ENCODE results near the gene GLS. TPM values are rescaled to one million over a fixed set of nuclear protein-coding genes. Genes with fewer than 3 reads are reported as not detected.

GLS gene
- total RNA-seq, 2 experiments from 2014 or later = 218 to 227 TPM

DNA sequence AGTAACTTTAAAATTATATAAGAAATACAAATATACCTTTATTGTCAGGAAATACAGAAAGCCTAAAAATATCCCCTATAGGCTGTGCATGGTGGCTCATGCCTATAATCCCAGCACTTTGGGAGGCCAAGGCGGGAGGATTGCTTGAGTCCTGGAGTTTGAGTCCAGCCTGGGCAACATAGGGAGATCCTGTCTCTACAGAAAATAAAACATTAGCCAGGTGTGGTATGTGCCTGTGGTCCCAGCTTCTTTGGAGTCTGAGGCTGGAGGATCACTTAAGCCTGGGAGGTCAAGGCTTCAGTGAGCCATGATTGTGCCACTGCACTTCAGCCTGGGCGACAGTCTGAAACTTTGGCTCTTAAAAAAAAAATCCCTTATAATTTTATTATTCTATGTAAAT is 29.1 kb downstream of the GLS start:
- H3K36me3 Mint-ChIP-seq (ENCODE audit: low read depth) = peaks cover 45% of the 10 kb centered on the region
- H3K27me3 Mint-ChIP-seq = no peaks in the 10 kb centered on the region
- ChIA-PET POLR2A (interaction anchor here (3.2 kb wide), 1 partner anchor 28 kb away, joined by 8 read pairs; no protein-coding TSS in a partner anchor), CTCF (interaction anchor here (0.7 kb wide), 1 partner anchor 502 kb away, joined by 3 read pairs; no protein-coding TSS in a partner anchor)
- no peak for ATAC-seq
- intact Hi-C loops (cut with micrococcal nuclease) = loop anchor here (2.0 kb wide), 1 partner anchor 21 kb away; no protein-coding TSS in a partner anchor
- no peak overlapping the region for H3K4me3 Mint-ChIP-seq
- no peaks in the 10 kb centered on the region for H3K9me3 Mint-ChIP-seq
- no peak overlapping the region for H3K27ac Mint-ChIP-seq
- H3K4me1 Mint-ChIP-seq (ENCODE audit: low read depth) = peaks cover 47% of the 10 kb centered on the region
- DNase-seq = no peak
- TF ChIP-seq, protein P1, sequence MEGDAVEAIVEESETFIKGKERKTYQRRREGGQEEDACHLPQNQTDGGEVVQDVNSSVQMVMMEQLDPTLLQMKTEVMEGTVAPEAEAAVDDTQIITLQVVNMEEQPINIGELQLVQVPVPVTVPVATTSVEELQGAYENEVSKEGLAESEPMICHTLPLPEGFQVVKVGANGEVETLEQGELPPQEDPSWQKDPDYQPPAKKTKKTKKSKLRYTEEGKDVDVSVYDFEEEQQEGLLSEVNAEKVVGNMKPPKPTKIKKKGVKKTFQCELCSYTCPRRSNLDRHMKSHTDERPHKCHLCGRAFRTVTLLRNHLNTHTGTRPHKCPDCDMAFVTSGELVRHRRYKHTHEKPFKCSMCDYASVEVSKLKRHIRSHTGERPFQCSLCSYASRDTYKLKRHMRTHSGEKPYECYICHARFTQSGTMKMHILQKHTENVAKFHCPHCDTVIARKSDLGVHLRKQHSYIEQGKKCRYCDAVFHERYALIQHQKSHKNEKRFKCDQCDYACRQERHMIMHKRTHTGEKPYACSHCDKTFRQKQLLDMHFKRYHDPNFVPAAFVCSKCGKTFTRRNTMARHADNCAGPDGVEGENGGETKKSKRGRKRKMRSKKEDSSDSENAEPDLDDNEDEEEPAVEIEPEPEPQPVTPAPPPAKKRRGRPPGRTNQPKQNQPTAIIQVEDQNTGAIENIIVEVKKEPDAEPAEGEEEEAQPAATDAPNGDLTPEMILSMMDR (IDR thresholded peaks at IDR 0.05) = no peak

DNA sequence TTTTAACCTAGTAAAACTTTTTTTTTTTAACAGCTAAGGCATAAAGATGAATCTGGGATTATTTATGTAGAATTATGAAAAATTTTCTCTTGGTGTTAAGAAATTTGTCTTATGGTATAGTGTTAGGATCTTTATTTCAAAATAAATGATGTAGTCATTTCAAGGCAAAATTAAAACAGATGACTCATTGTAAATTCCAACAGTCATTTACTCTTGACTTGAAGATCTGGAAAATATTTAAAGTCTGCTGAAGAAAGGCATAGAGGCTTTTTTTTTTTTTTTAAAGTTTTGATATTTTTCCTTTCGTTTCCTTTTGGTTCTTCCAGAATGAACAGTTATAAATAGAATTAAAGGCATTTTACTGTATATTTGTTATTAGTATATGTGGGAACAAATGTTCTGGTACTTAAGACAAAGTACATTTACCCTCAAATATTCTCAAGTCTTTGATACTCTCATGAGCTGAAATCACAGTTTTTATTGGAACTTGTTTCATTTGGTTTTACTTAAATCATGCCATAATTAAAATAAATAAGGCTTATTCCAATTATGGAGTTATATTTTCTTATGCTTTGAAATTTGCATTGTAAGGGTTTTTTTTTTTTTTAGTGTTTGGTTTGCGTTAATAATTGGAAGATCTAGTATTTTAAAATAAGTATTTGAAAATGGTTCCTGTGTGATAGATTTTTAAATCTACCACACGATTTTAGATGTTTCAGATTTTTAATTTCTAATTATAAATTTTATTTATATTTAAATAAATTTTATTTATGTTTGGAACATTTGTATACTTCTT is 29.9 kb downstream of the GLS start:
- no peak for ATAC-seq
- CTCF ChIA-PET = interaction anchor here (0.7 to 1.1 kb wide), 2 partner anchors 37 to 503 kb away, joined by 3 read pairs; no protein-coding TSS in a partner anchor
- Mint-ChIP-seq H3K36me3 (ENCODE audit: low read depth) (peaks cover 42% of the 10 kb centered on the region), H3K4me1 (ENCODE audit: low read depth) (peaks cover 46% of the 10 kb centered on the region), H3K27me3 (no peaks in the 10 kb centered on the region), H3K9me3 (no peaks in the 10 kb centered on the region), H3K27ac (no peak overlapping the region), H3K4me3 (no peak overlapping the region)
- intact Hi-C loops (cut with micrococcal nuclease) = loop anchor here (2.0 kb wide), 1 partner anchor 22 kb away; no protein-coding TSS in a partner anchor
- POLR2A ChIA-PET = interaction anchor here (1.1 to 3.2 kb wide), 2 partner anchors 25 to 29 kb away, joined by 3 to 8 read pairs; no protein-coding TSS in a partner anchor
- TF ChIP-seq, protein P1 (IDR thresholded peaks at IDR 0.05) = no peak
- no peak for DNase-seq

DNA sequence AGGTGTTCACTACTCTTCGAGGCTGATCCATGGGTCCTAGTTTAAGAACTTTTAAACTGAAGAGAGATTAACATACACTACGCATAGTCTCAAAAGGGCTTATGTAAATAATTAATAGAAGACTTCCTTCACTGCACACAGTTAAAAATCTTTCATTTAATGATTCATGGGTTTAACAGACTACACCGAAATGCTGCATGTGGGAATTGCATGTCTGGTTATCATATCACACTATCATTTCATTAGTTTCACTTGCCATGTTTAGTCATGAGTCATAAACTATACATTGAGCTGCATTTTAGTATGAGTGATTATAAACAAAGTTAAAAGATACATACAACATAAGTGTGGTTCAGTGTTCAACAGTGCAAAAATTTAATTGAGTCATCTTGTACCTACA is 31.2 kb downstream of the GLS start:
- peaks cover 49% of the 10 kb centered on the region for H3K36me3 Mint-ChIP-seq (ENCODE audit: low read depth)

DNA sequence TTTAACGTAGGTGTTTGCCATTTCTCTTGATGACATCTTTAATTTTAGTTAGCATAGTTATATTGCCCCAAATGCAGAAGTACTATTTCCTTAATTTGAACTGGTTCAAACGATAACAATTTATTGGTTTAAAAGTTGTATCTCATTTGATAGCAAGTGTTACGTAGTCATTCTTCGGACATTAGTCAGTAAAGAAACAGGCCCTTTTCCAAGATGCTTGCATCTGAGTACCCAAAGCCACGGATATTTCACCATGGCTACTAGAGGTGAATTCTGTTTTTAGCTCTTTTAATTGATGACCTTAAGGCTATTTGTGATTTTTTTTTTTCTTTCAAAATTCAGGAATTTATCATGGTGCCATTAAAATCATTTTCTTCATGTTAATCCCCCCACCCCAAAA is 32.1 kb downstream of the GLS start:
- Mint-ChIP-seq H3K27ac (no peak overlapping the region), H3K4me1 (ENCODE audit: low read depth) (peaks cover 62% of the 10 kb centered on the region), H3K36me3 (ENCODE audit: low read depth) (peaks cover 53% of the 10 kb centered on the region), H3K27me3 (no peaks in the 10 kb centered on the region), H3K4me3 (no peak overlapping the region), H3K9me3 (no peaks in the 10 kb centered on the region)
- no peak for ATAC-seq
- TF ChIP-seq, protein P1 (IDR thresholded peaks at IDR 0.05) = no peak
- DNase-seq = no peak
- intact Hi-C loops (cut with micrococcal nuclease) = loop anchor here (1.0 kb wide), 1 partner anchor 32 kb away; the partner anchor contains the start of gene GLS
- POLR2A ChIA-PET = no interaction called here
- CTCF ChIA-PET = interaction anchor here (2.0 kb wide), 1 partner anchor 35 kb away, joined by 6 read pairs; no protein-coding TSS in a partner anchor

More for the DNA sequence above, 31.2 kb downstream of the GLS start:
- H3K4me3 Mint-ChIP-seq = no peak overlapping the region
- intact Hi-C loops (cut with micrococcal nuclease) = loop anchor here (1.0 to 2.0 kb wide), 2 partner anchors 23 to 32 kb away; partner anchors contain the start of gene GLS
- no peaks in the 10 kb centered on the region for H3K27me3 Mint-ChIP-seq
- no peaks in the 10 kb centered on the region for H3K9me3 Mint-ChIP-seq
- DNase-seq = peak; percentile 18
- CTCF ChIA-PET = interaction anchor here (1.1 kb wide), 1 partner anchor 36 kb away, joined by 3 read pairs; no protein-coding TSS in a partner anchor
- TF ChIP-seq, protein P1 (IDR thresholded peaks at IDR 0.05) = no peak
- peak; percentile 91 for ATAC-seq
- POLR2A ChIA-PET = interaction anchor here (3.2 kb wide), 1 partner anchor 30 kb away, joined by 8 read pairs; no protein-coding TSS in a partner anchor
- no peak overlapping the region for H3K27ac Mint-ChIP-seq
- H3K4me1 Mint-ChIP-seq (ENCODE audit: low read depth) = peaks cover 56% of the 10 kb centered on the region
